HG03139 (cell line): Measurements from ENCODE around the gene MYO1E.
"Not testable (repeated sequence)": the region's sequence is repeated elsewhere in the genome, so short reads cannot be mapped to it uniquely, and the experiment has no call there.

Experiments
- ATAC-seq: cut with Tn5 transposase; IDR thresholded peaks from one replicate; pipeline ENCODE4 v1.9.1; 2021; ENCODE audit not compliant: unreplicated experiment

The MYO1E gene

DNA sequence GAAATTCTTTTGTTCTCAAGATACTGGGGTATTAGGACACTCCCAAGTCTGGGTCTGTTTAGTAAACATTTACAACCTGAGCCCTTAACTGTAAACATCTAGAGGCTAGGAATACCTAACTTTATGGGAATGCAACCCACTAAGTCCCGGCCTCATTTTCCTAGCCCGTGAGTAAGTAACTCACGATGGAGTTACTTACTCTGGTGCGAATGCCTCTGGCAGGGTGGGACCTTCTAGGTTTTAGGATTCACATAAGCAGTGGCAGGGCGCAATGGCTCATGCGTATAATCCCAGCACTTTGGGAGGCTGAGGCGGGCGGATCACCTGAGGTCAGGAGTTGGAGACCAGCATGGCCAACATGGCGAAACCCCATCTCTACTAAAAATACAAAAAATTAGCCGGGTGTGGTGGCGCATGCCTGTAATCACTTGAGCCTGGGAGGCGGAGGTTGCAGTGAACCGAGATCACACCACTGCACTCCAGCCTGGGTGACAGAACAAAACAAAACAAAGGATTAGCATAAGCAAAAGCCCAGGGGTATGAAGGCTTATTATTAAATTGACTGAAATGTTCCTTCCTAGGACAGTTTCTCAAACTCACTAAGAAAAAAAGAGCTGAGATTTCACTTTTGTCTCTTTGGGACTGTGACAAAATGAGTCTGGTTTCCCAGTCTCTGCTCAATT is 14.7 kb upstream of the MYO1E start:
- ATAC-seq = not testable (repeated sequence)

DNA sequence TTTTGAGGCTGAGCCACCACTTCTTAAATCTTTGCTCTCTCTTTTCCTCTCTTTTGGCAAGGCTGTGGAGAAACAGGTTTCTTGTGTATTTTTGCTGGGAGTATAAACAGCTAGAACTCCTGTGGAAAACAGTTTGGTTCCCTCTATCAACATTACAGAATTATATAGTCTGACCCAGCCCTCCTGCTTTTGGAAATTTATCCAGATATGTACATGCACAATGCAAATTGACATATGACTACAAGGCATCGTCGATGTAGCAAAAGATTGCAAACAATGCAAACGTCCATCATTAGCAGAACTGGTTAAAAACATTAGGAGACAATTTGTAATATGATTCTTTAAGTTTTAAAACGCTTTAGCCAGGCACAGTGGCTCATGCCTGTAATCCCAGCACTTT is 12.5 kb upstream of the MYO1E start:
- no peak for ATAC-seq

DNA sequence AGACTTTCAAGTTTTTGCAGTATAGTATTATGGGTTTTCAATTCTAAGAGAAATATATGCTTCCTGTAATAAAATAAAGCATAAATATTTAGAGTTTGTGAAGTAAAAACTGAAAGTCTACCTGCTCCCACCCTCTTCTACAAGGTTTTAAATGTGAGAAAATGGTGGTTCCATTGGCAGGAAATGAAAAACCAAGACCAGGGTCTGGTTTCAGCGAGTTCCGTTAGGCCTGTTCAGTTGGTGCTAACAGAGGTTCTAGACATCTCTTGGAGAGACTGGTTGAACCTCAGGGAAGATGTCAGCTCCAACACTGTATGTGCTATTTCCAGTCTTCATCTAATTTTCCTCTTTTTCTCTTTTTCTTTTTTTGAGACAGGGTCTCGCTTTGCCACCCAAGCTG is 11.8 kb upstream of the MYO1E start:
- no peak for ATAC-seq

DNA sequence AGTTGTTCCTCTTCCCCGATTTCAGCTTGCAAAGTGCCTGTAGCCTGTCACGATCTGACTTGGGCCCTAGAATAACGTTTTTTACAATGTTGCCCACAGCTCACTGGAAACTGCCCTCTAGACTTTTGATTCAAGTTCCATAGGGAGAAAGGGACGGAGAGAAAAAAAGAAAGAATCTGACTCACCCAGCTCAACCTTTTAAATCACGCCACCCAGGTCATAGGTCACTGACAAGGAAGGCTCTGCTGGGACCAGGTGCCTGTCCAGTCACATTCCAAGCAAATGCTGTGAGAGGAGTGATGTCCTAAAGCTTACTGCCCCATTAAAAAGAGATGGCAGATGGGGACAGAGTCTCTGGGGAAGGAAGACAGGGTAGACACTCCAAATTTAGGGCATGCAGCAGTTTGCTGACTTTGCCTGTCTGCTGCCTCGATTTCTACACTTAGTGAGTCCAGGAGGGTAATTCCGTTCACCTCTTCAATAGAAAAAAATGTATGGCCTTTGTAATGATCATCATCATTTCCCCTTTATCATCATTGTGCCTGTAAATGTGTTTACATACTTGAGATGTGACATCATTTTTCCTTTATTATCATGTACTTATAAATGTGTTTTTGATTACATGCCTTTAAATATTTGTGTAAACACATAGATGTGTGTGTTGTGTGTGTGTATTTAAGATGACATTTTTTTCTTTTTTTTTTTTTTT is 8.4 kb upstream of the MYO1E start:
- no peak for ATAC-seq

- ATAC-seq = no peak
These were observed 6.9 kb upstream of the MYO1E start for GRCh38 chr15:59379531-59379930.

GRCh38 chr15:59378855-59379254 is 6.2 kb upstream of the MYO1E start:
- ATAC-seq = no peak

DNA sequence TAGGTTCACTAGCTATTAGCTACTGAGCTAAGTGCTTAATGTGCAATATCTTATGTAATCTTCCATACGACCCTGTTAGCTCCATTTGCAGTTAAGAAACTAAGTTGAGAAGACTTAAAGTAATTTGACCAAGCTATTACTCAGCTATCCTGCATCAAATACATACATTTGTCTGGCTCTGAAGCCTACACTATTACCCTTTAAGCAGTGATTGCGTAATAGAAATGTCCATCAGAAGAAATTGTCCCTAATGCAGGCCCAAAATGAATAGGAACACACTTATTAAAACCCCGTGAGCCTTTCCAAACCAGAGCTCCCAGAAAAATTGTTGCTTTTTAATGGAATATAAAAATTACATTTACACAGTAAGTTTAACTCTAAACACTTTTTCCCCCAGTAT is 5.3 kb upstream of the MYO1E start:
- ATAC-seq = no peak

DNA sequence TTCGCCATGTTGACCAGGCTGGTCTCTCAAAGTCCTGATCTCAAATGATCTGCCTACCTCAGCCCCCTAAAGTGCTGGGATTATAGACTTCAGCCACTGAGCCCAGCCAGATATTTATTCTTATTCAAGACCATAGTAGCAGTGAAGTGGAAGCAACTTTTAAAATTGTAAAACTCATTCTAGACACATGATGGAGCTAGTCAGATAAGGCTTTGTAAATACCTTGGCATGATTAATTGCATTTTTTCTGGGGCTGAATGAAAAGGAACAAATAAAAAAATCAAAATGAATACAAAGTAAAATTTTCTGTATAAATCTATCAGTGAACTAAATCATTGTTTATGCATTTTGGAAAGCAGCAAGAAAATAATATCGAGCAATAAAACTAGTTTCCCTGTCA is 4.1 kb upstream of the MYO1E start:
- no peak for ATAC-seq

- ATAC-seq = no peak
These were observed 544 bp upstream of the MYO1E start for GRCh38 chr15:59373215-59373614.

GRCh38 chr15:59371458-59372351 is 966 bp downstream of the MYO1E start:
- ATAC-seq = peak; percentile 19

GRCh38 chr15:59369597-59369996 is 3.1 kb downstream of the MYO1E start:
- no peak for ATAC-seq

- no peak for ATAC-seq
These were observed 5.6 kb downstream of the MYO1E start for GRCh38 chr15:59367022-59367451.

DNA sequence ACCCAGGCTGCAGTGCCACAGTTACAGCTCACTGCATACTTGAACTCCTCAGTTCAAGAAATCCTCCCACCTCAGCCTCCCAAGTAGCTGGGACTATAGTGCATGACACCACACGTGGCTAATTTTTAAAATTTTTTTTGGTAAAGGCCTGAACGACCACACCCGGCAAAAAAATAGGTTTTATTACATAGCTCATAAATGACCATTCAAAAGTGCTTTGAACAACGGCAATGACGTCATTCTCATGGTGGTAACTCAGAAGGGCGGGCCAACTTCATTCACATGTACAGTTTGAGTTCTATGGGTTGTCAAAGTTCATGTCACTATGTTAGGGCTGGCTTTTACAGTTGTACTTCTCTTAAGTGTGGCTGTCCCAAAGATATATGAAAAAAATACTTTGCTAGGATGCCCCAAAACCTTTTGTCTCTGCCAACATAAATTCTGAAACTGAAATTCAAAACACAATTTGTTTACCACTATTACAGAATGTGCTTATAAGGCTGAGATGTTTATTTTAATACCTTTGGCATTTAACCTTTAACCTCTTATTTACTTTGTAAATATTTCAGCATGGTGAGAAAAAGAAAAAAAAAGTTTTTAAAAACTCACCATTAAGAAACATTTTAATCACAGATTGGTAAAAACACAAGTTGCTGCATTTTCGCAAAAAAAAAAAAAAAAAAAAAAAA is 6.2 kb downstream of the MYO1E start:
- ATAC-seq = no peak

GRCh38 chr15:59364248-59364647 is 8.4 kb downstream of the MYO1E start:
- no peak for ATAC-seq

DNA sequence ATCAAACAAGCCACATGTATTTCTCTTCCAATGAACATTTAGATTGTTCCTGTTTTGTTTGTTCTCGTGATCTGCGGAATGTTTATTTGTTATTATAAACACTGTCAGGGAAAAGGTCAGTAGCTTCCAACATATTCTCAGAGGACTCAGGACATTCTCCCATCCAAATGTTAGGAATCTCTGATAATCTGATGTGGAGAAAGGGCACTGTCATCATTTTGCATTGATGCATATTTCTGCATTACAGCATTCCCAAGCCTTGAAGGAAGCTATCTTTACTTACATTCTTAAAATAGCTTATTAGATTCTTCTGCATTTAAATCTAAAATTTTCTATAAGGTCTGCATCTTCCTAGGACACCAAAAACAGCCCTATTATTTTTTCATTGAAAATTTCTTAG is 10.3 kb downstream of the MYO1E start:
- no peak for ATAC-seq

DNA sequence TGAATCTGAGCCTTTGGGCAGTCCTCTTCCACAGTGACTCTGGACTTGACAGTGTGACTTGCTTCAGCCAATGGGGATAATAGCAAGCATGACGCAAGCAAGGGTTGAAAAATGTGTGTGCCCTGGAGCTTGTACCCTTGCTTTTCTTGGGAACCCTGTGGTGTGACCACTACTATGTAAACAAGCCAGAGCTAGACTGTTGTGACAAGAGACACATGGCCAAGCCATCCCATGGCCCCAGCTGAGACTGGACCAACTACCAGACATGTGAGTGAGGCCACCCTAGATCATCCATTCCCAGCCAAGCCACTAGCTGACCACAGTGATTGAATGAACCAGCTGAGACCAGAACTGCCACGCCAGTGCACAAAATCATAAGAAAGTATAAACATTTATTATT is 11.8 kb downstream of the MYO1E start:
- ATAC-seq = no peak

GRCh38 chr15:59360305-59360704 is 12.4 kb downstream of the MYO1E start:
- ATAC-seq = no peak

GRCh38 chr15:59355730-59356129 is 16.9 kb downstream of the MYO1E start:
- ATAC-seq = no peak

GRCh38 chr15:59354417-59355031 is 18.1 kb downstream of the MYO1E start:
- ATAC-seq = no peak

GRCh38 chr15:59353994-59354416 is 18.7 kb downstream of the MYO1E start:
- ATAC-seq = no peak

GRCh38 chr15:59352683-59353082 is 20.0 kb downstream of the MYO1E start:
- ATAC-seq = no peak
